ENCODE results near the gene TRPV5.

TRPV5 gene

GRCh38 chr7:142885311-142886230 is 48.0 kb downstream of the TRPV5 start, which contains the start of gene TRPV6:
Gene TRPV6 (minus strand): TSS chr7:142885745.
- no peak for DNase-seq (ENCODE audit: low read depth)

DNA sequence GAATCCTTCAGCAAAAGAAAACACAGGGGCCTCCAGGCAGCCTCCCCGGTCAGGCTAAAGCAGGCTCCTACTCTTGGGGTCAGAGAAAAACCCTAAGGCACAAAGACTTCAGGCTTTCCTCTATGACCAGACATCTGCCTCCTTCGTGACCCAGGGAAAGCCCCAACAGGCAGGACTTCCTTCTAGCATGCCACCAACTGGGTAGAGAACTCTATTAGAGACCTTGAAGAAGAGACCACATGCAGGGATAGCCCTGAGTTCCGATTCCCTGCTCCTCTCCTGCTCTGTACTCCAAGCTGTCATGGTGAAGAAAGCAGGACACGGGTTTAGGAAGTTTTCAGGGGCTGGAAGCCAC is 49.3 kb downstream of the TRPV5 start:
- no peak for DNase-seq (ENCODE audit: low read depth)

DNA sequence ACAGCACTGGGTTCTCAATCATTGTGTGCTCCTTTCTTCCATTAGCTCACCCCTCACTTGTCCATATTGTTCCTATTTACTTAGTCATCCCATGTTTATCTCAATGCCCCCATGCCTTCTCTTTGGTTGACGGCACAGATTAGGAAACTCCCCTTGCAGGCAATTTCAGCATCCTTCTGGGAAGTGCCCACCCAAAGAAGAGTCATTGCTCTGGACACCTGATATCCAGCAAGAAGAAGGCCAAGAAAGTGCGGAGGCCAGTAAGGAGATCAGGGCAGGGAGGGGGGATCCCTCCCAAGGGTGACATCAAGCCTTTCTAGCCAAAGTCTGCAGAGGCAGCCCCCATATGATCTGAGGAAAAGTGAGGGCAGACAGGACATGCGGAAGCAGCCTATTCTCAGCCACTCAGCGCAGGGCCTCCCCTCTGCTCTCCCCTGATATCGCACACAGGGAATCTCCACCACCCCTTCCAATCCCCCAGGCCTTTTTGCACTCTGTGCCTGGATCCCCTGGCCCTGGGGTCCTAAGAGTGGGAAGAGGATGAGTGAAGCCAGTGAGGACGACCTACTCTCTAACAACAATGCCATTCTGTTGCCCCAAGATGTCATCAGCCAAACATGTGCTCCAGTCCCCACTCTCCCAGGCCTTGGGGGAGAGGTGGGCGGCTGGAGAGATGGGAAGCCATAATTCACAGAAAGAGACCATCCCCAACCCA is 49.8 kb downstream of the TRPV5 start:
- no peak for DNase-seq (ENCODE audit: low read depth)

DNA sequence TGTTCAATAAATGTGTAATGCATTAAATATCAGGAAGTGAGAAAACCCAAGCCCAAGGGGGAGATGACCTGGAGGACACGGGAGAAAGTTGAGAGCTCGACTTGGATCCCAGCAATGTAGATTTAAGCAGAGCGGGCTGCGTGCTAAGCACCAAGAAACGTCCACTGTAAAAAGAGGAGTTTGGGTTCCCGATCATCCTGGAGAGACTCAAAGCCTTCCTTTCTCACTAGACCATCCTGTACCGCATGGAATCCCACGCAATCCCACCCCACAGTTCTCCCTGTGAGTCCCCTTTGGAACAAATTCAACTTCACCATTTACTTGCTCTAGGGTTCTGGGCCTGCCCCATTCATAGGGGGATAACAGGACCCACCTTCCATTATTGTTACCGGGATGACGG is 50.4 kb downstream of the TRPV5 start:
- DNase-seq (ENCODE audit: low read depth) = no peak

GRCh38 chr7:142882338-142882678 is 51.2 kb downstream of the TRPV5 start:
- no peak for DNase-seq (ENCODE audit: low read depth)

GRCh38 chr7:142881586-142882337 is 51.8 kb downstream of the TRPV5 start:
- DNase-seq (ENCODE audit: low read depth) = no peak

GRCh38 chr7:142880876-142881505 is 52.6 kb downstream of the TRPV5 start:
- peak; percentile 23 for DNase-seq (ENCODE audit: low read depth)

GRCh38 chr7:142879060-142879459 is 54.5 kb downstream of the TRPV5 start:
- no peak for DNase-seq (ENCODE audit: low read depth)

DNA sequence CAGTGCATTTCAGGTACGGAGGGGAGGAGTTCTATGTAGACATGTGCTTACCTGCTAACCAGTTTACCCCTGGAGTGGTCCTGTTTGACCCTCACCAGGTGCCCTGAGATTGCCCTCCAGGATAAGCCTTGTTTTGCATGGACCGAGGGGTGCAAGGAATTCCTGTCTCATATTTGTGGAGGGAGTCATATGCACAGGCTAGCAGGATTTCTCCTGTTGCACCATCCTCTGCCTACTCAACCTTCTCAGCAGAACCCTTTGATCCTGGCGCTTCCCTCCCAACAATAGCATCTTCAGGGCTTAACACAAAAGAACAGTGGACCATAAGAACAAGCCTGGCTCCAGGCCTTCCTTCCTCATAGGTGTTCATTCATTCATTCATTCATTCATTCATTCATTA is 55.2 kb downstream of the TRPV5 start:
- DNase-seq (ENCODE audit: low read depth) = no peak

DNA sequence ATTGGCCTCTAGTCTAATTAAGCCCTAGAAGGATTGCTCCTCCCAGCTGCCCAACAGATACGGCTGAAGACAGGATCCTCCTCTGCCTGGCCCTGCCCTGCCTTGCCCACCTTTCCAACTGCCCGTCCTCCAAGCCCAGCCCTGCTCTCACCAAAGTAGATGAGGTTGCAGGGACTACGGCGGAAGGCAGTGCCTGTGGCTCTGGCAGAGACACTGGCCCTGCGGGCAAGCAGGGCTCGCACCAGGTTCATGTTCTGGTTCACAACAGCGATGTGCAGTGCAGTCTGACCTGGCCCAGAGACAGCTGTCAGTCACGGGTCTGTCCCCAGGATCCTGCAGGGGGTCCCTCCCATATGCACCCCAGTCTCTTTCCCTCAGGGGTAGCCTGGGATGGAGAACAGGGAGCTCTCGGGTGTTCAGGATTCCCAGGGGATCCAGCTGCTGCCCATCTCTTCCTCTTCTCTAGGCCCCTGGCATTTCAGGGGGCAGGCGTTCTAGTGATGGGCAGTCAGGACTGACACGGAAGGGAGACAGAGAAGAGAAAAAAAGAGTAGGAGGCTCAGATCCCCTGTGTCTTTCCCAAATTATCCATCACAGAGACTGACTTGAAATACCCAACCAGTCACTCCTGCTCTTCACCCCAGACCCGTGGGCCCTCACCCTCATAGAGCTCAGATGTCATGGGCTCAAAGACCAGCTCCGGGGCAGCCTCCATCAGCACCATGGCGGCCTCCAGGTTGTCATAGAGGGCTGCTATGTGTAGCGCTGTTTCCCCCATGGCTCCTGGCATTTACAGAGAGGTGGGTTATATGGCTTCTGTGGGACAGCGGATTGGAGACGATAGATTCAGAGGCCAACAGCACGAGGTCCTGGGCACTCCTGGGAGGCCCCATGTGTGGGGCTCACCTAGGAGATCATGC is 56.3 kb downstream of the TRPV5 start:
- no peak for DNase-seq (ENCODE audit: low read depth)

DNA sequence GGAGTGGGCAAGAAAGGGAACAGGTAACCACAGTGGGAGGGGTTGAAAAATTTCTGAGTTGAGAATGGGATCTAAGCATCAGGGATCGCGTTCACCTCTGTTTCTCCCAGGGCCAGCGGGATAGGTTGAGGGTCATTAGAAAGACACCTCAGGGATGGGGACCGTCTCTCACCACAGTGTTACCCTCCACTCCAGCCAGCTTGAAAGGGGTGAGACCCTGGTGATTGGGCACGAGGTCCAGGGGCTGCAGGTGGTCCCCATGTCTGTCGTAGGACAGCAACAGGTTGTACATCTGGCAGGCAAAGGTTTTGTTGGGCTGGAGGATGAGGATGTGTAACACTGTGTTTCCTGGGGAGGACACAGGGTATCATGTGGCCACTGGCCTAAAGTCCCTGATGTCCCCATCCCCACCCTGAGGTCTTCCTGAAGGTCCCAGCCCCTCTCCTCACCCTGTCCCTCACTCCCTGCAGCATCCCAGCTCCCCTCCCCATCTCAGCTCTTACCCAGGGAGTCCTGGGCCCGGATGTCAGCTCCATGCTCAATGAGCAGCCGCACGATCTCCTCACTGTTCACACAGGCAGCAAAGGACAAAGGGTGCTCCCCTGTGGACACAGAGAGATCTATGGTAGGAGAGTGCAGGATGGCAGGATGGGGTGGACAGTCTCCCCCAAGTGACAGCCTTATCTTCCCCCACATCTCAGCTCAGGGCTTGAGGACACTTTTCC is 57.1 kb downstream of the TRPV5 start:
- no peak for DNase-seq (ENCODE audit: low read depth)

DNA sequence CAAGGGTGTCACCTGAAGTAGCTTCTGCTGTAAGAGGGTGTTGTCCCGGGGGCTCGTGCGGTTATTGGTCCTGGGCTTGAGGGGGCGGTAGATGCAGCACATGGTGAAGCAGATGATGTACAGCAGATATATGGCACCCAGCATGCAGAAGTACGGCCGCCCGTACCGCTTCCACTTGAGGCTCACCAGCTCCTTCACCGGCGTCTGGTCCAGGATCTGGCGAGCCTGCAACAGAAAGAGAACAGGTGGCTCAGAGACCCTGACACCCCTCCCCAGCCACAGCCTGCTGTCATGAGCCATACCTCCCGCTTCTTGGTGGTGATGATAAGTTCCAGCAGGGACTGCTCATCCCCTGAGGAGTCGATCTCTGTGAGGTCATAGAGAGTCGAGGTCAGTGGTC is 58.1 kb downstream of the TRPV5 start:
- DNase-seq (ENCODE audit: low read depth) = no peak

- no peak for DNase-seq (ENCODE audit: low read depth)
These were observed 58.7 kb downstream of the TRPV5 start for GRCh38 chr7:142874837-142875236.

DNA sequence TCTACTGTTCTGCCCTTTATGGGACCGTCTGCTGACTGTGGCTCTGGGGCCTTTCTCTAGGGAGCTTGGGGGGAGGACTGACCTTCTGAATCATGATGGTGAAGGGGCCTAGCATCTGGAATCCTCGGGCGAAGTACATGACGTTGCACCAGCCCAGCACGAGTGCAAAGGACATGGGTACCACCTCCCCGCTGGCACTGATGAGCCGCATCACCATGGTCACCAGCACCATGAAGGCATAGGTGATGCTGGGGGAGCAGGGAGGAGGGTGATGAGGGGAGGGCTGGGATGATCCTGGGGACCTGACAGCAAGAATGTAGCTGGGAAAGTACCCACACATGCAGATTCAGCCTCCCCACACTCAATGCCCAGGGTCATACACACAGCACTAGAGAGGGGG is 59.1 kb downstream of the TRPV5 start:
- no peak for DNase-seq (ENCODE audit: low read depth)

GRCh38 chr7:142873871-142874270 is 59.7 kb downstream of the TRPV5 start:
- no peak for DNase-seq (ENCODE audit: low read depth)

GRCh38 chr7:142873281-142873784 is 60.2 kb downstream of the TRPV5 start:
- DNase-seq (ENCODE audit: low read depth) = no peak

DNA sequence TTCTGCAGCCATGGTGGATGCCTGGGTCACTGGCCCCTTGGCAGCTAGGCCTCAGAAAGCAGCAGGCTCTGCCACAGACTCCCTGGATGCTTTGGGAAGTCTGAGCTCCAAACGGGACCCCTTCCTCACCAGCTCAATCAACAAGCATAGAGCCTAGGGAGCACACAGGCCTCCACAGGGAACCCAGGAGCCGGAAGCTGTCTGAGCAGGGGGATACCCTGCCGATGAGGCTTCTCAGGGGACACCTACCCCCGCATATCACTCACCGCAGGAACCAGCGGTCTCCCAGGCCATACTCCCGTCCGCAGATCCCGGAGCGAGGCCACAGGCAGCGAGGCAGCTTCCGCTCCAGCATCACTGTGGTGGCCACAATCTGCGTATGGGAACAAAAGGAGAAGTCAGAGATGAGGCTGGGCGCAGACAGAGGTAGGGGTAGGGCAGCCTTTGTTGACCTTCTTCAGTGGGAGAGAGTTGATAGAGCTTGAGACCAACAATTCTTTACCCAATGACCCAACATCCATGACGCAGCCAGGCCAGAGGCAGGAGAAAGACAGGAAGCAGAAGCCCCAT is 61.4 kb downstream of the TRPV5 start:
- DNase-seq (ENCODE audit: low read depth) = no peak

GRCh38 chr7:142871260-142872105 is 62.1 kb downstream of the TRPV5 start:
- no peak for DNase-seq (ENCODE audit: low read depth)

Measured in activated T-cell treated with anti-CD3 and anti-CD28 coated beads for 24 hours (primary cell).